Right lobe of liver (tissue), 6 donors: Measurements from ENCODE around the gene APOC4. TPM values are rescaled to one million over a fixed set of nuclear protein-coding genes. Genes with fewer than 3 reads are reported as not detected.

Experiments
- ATAC-seq, 4 donors: fragments of 200-7000 bp; cut with Tn5 transposase; one replicate each; pipeline ENCODE4 v1.9.1; 2020; ENCODE audit warnings: mild to moderate bottlenecking in 4 of 4, moderate library complexity in 4 of 4
- DNase-seq, 3 donors: peaks; one replicate each; pipeline ENCODE4 v3.0.0-alpha.2; 2020
- H3K27ac ChIP-seq, 3 donors: fragments of 200-600 bp; one replicate each; pipeline ENCODE4 v1.8.0; 2022
- H3K27me3 ChIP-seq, 2 donors: fragments of 200-600 bp; one replicate each; pipeline ENCODE4 v1.8.0; 2022
- H3K36me3 ChIP-seq, 4 donors: fragments of 200-600 bp; sonication (generic) in 1 of 4; one replicate each; pipeline versions ENCODE4 v1.5.1 to v1.8.0; 2017 to 2022; ENCODE audit warnings: control low read depth in 1 of 4
- H3K4me1 ChIP-seq, 4 donors: fragments of 200-600 bp; sonication (generic) in 1 of 4; one replicate each; pipeline versions ENCODE4 v1.5.1 to v1.8.0; 2017 to 2022; ENCODE audit warnings: control low read depth in 1 of 4
- H3K4me3 ChIP-seq, 3 donors: fragments of 200-600 bp; one replicate each; pipeline ENCODE4 v1.8.0; 2022
- H3K9me3 ChIP-seq, 4 donors: fragments of 200-600 bp; sonication (generic) in 1 of 4; one replicate each; pipeline versions ENCODE4 v1.5.1 to v1.8.0; 2017 to 2022; ENCODE audit warnings: control low read depth in 1 of 4
- CTCF ChIP-seq, 4 donors: fragments of 200-600 bp in 3 of 4; fragments of 450-650 bp in 1 of 4; IDR thresholded peaks; one replicate each; pipeline versions ENCODE4 v1.5.1 to v1.8.0; 2016 to 2022; ENCODE audit warnings: antibody characterized with exemption in 4 of 4, mild to moderate bottlenecking in 2 of 4
- POLR2A ChIP-seq: fragments of 450-650 bp; IDR thresholded peaks from one replicate; pipeline ENCODE4 v1.6.1; 2017; ENCODE audit warnings: antibody characterized with exemption, mild to moderate bottlenecking
- WGBS: methylation state at CpG from one replicate; pipeline ENCODE4 v1.1.6; 2018; ENCODE audit warnings: low coverage, low lambda C conversion rate; ENCODE audit not compliant: insufficient coverage; ENCODE audit errors: missing lambda C conversion rate; 5-methylcytosine and 5-hydroxymethylcytosine counted together
- intact Hi-C, 2 donors: fragments of 100-400 bp; cut with DNase I; formaldehyde crosslinking; loops; one replicate each; pipeline versions ENCODE4 v1.11.2 to v1.14.1; 2022
- total RNA-seq, 6 experiments: library from RNA; depleted of rRNA in 2 of 6; stranded (reverse); fragments of >200 nt in 2 of 6; fragmentation: NEBNext Ultra II Directional in 3 of 6; extraction: Animal tissue kit (Norgen Biotek cat#: 25700) in 3 of 6; gene quantifications; one replicate each; pipeline versions ENCODE4 v1.1.0 to v1.2.4, GENCODE V29; 2016 to 2023
- donor health status: DM: no; HTN: yes; CAD: no.
- donor health status: DM: no; HTN: no; CAD: no.
- donor health status: DM: no; HTN: no; CAD: no.
- donor health status: DM: no; HTN: yes; CAD: no.
- donor health status: DM: no; HTN: yes; CAD: no.

Gene APOC4
- total RNA-seq, 6 experiments from 2014 or later: 55.6 to 462 (median 203) TPM

- H3K27ac ChIP-seq: no peak overlapping the region
- H3K27me3 ChIP-seq: no peaks in the 10 kb centered on the region
- no peaks in the 10 kb centered on the region for H3K4me1 ChIP-seq
- no peaks in the 10 kb centered on the region for H3K9me3 ChIP-seq
- intact Hi-C loops: no loop called here
- 80% methylated on average over 5 of the region's 15 CpGs for WGBS
- no peak overlapping the region for H3K4me3 ChIP-seq
- TF ChIP-seq CTCF (IDR thresholded peaks at IDR 0.05): peak; percentile 36 to 47 (median 46)
- no peak for TF ChIP-seq POLR2A
- peak; percentile 29 to 57 (median 54) for ATAC-seq
- H3K36me3 ChIP-seq: peaks cover 0 to 55% (median 14%) of the 10 kb centered on the region in 4 donors
- DNase-seq: peak in 2 of 3 donors; percentile 60 to 68
These were observed 47.0 kb downstream of the APOC4 start for GRCh38 chr19:44988896-44989556.

GRCh38 chr19:44990459-44990858 is 48.4 kb downstream of the APOC4 start:
- Histone ChIP-seq H3K9me3 (no peaks in the 10 kb centered on the region), H3K4me3 (no peak overlapping the region), H3K4me1 (no peaks in the 10 kb centered on the region), H3K27me3 (no peaks in the 10 kb centered on the region), H3K27ac (no peak overlapping the region), H3K36me3 (peaks cover 0 to 47% (median 14%) of the 10 kb centered on the region in 4 donors)
- ATAC-seq (no peak), DNase-seq (no peak)
- intact Hi-C loops: no loop called here
- TF ChIP-seq CTCF (IDR thresholded peaks at IDR 0.05) (no peak), POLR2A (no peak)
- 63% methylated on average over 3 of the region's 14 CpGs for WGBS

- no peak for TF ChIP-seq CTCF (IDR thresholded peaks at IDR 0.05)
- TF ChIP-seq POLR2A: no peak
- WGBS: 100% methylated on average over 2 of the region's 12 CpGs
- Histone ChIP-seq H3K9me3 (no peaks in the 10 kb centered on the region), H3K4me3 (no peak overlapping the region), H3K27me3 (no peaks in the 10 kb centered on the region), H3K36me3 (peaks cover 0 to 42% (median 14%) of the 10 kb centered on the region in 4 donors), H3K4me1 (no peaks in the 10 kb centered on the region), H3K27ac (no peak overlapping the region)
- no peak for DNase-seq
- intact Hi-C loops: no loop called here
- no peak for ATAC-seq
These were observed 48.9 kb downstream of the APOC4 start for GRCh38 chr19:44990966-44991365.

- H3K27me3 ChIP-seq: no peaks in the 10 kb centered on the region
- no peak for TF ChIP-seq CTCF (IDR thresholded peaks at IDR 0.05)
- TF ChIP-seq POLR2A: no peak
- intact Hi-C loops: no loop called here
- ATAC-seq (peak in 1 of 4 donors; percentile 5), DNase-seq (no peak)
- H3K9me3 ChIP-seq: no peaks in the 10 kb centered on the region
- H3K4me1 ChIP-seq: no peaks in the 10 kb centered on the region
- H3K27ac ChIP-seq: no peak overlapping the region
- 94% methylated on average over 10 of the region's 44 CpGs for WGBS
- no peak overlapping the region for H3K4me3 ChIP-seq
- peaks cover 0 to 32% (median 13%) of the 10 kb centered on the region in 4 donors for H3K36me3 ChIP-seq
These were observed 50.5 kb downstream of the APOC4 start for GRCh38 chr19:44992336-44993163.
